Stimulated activated CD4-positive, alpha-beta T cell treated with anti-CD3 and anti-CD28 coated beads, Interleukin-4, amount 100 ng/mL, for 48 hours (primary cell): ENCODE measurements around the gene PPP1R14C.
"Not testable (repeated sequence)": the region's sequence is repeated elsewhere in the genome, so short reads cannot be mapped to it uniquely, and the experiment has no call there.

ENCODE experiments used
- DNase-seq, 2 donors: peaks; one replicate each; pipeline ENCODE4 v3.0.0-alpha.2; 2020; ENCODE audit warnings: low read depth in 2 of 2

Gene PPP1R14C

GRCh38 chr6:150167479-150167873 is 24.6 kb downstream of the PPP1R14C start:
- no peak for DNase-seq

DNA sequence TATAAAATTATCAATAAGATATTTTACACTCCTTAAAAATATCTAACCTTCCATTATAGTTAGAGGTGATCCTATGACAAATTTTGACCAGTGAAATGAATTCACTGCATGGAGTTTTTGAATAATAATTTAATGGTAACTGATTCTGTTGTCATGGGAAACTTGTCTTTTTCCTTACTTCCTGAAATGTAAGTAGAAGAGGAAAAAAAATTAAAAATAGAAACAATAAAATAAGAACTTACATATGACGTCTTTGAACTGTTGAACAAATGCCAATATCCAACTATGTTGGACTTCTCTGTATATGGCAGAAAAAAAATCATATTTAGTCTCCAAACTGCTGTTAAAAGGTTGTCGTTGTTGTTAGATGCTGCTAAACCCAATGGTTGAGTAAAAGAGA is 26.3 kb downstream of the PPP1R14C start:
- no peak for DNase-seq

- peak; percentile 6 to 46 for DNase-seq
Observed at GRCh38 chr6:150169609-150170008, 26.8 kb downstream of the PPP1R14C start.

GRCh38 chr6:150172929-150173328 is 30.1 kb downstream of the PPP1R14C start:
- DNase-seq = no peak

GRCh38 chr6:150175586-150176151 is 32.8 kb downstream of the PPP1R14C start:
- no peak for DNase-seq

DNA sequence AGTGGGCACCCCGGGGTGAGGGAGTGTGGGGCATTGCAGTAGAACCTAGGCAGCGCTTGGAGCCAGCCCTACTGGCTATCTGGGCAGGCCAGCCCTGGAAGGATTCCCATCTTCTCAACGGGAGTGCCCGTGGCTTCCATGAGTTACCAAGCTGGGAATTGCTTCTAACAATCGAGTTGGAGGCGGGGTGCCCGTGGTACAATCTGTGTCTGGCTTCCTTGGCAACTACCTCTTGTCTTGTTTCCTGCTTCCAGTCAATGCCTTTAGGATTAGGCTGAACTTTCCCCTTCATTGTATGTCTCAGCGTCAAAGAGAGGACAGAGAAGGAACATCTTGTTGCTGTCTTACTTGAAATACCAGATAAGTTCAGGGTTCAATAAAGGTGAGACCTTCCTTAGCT is 33.3 kb downstream of the PPP1R14C start:
- DNase-seq = no peak

- no peak for DNase-seq
Observed at GRCh38 chr6:150176659-150177058, 33.8 kb downstream of the PPP1R14C start.

DNA sequence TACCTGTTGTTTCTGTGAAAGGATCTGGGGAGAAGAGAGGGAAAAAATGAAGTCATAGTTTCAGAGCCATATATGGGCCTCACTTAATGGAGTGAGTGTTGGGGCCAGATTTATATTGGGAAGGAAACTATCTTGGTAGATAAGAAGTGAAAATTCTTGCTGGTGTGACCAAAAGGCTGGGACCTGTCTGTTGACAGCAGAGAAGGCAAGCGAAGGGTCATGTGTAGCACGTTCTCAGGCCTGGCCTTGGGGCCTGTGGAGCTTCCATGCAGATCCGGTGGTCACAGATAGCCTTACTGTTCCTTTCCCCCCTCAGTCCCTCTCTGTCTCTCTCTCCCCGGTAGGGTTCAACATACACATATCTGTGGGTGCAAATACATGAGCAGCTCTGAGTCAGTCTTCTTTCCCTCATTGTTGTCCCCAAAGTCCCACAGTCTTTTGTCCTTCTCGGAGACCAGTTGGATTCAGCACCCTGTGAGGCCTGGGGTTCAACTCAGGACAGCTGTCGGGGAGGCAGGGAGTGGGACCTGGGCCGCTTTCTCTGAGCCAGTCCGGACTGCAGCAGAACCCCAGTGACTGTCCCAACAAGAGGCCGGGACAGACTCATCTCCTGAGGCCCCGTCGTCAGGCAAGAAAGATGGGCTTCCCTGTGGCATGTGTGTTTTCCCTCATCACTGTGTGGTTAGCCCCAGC is 34.6 kb downstream of the PPP1R14C start:
- DNase-seq = no peak

DNA sequence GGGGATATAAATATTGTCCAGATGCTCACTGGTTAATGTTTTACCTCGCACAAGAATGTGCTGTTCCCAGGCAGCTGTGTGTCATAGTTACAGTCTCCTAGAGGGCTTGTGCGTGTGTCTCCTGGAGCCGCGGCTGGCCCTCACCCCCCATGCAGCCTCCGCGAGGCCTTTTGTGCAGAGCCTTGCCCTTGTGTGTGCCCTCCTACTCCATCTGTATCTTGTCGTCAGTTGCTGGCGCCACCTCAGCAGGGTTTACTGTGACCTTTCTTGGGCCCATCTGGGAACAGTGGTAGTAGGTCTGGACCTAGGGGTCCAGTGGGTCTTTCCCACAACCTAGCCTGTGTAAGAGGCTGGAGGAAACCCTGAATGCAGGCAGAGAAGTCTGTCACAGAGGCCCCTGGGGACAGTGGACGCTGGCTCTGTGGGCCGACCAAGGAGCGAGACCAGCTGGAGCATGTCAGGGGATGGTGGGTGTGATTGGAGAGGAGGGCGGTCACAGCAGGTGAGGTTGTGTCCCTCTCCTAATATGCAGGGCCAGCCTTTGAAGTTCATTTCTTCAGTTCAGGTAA is 35.2 kb downstream of the PPP1R14C start:
- no peak for DNase-seq

- no peak for DNase-seq
Observed at GRCh38 chr6:150179030-150179429, 36.2 kb downstream of the PPP1R14C start.

DNA sequence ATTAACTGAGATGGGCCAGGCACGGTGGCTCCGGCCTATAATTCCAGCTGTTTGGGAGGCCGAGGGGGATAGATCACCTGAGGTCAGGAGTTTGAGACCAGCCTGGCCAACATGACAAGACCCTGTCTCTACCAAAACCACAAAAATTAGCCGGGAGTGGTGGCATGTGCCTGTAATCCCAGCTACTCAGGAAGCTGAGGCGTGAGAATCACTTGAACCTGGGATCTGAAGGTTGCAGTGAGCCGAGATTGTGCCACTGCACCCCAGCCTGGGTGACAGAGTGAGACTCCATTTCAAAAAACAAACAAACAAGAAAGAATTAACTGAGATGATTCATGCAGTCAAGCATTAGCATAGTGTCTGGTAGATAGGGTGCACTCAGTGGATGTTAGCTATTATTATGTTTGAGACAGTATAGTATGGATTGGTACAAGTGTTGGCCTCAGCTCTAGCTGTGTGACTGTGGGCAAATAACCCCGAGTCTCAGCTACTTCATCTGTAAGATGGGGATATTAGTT is 37.1 kb downstream of the PPP1R14C start:
- DNase-seq = not testable (repeated sequence)

- no peak for DNase-seq
Observed at GRCh38 chr6:150180517-150180916, 37.7 kb downstream of the PPP1R14C start.

DNA sequence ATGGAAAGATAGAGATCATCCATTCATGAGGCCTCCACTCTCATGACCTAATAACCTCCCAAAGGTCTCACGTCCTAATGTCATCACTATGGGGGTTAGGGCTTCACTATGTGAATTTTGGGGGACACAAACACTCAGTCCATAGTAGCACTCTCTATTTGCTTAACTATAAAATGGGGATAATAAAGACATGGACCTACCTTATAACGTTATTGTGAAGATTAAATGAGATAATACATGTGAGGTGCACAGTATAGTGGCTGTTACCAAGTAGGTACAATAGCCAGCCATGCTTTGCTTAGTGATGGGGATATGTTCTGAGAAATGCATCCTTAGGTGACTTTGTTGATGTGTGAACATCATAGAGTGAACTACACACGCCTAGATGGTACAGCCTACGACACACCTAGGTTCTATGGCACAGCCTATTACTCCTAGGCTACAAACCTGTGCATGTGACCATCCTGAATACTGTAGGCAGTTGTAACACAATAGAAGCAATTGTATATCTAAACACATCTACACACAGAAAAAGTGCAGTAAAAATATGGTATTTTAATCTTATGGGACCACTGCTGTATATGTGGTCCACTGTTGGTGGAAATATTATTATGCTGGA is 39.7 kb downstream of the PPP1R14C start:
- no peak for DNase-seq

GRCh38 chr6:150183105-150183504 is 40.3 kb downstream of the PPP1R14C start:
- no peak for DNase-seq

DNA sequence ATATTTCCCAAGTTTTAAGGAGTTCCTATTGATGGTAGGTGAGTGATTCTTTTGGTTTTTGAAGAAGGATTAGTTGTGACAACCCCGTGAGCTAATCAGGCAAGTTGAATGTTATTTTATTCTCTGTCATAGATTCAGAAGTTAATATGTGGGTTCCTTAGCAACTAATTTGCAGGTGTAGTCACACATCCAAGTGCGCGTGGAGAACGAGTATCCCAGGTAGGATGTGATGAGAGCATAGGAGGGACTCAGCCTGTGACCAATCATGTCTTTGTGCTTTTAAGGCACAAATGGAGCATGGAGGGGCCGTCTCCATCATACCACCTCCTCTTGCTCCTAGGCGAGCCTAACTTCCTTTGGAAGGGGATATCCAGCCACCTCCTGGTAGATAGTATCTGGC is 41.1 kb downstream of the PPP1R14C start:
- DNase-seq = no peak

GRCh38 chr6:150184850-150185731 is 42.2 kb downstream of the PPP1R14C start:
- DNase-seq = no peak

DNA sequence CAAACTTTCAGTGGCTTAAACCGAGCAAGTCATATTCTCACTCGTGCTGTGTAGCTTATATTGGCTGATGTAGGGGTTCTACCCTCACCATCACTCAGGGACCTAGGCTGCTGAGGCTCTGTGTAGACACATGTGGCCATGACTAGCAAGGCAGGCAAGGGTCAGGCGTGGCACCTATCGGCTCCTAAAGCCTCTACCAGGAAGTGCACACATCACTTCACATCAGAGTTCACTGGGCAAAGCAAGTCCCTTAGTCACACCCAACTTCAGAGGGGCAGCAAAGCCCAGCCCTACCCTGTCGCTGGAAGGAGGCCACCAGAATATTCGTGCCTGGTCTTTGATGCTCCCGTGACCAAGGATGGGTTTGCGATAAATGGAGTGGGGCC is 42.9 kb downstream of the PPP1R14C start:
- DNase-seq = no peak

GRCh38 chr6:150186129-150186898 is 43.5 kb downstream of the PPP1R14C start:
- DNase-seq = no peak

DNA sequence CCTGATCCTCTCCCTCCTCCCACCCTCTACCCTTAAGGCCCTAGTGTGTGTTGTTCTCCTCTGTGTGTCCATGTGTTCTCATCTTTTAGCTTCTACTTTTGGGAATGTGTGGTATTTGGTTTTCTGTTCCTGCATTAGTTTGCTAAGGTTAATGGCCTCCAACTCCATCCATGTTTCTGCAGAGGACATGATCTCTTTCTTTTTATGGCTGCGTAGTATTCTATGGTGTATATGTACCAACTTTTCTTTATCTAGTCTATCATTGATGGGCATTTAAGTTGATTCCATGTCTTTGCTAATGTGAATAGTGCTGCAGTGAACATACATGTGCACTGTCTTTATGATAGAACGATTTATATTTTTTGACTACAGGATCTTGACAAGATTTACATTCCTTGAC is 44.6 kb downstream of the PPP1R14C start:
- DNase-seq = not testable (repeated sequence)

- no peak for DNase-seq
Observed at GRCh38 chr6:150189122-150189521, 46.3 kb downstream of the PPP1R14C start.

- no peak for DNase-seq
Observed at GRCh38 chr6:150191809-150192208, 49.0 kb downstream of the PPP1R14C start.
